ENCODE data around the gene OR51B4.
"Not testable (repeated sequence)": the region's sequence is repeated elsewhere in the genome, so short reads cannot be mapped to it uniquely, and the experiment has no call there.

The OR51B4 gene

DNA sequence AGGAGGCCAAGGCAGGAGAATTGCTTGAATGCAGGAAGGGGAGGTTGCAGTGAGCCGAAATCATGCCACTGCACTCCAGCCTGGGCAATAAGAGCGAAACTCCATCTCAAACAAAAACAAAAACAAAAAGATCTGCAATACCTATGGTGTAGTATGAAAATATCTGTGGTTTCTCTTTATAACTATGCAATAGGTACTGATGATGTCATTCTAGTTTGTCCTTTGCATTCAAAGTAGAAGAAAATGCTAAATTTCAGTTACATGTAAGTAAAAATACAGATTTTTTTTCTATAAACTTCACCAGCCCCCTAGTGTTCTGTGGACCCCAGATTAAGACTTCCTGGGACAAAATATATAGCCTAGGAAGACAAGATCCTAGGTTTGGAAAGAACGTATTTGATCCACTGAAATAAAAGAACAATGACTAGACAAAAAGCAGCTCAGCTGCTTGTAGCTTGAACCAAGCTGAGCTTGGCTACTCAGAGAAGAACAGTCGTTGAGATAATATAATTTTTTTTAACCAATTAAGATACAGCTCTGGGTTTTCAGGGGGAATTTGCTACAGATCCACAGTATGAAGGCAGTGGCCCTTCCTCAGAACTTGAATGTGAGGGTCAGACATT lies 29.2 kb downstream of the OR51B4 start:
- Histone ChIP-seq H3K9me3 (ENCODE audit: control insufficient read depth, low read length) (no peaks in the 10 kb centered on the region), H3K4me1 (ENCODE audit: control insufficient read depth, insufficient read depth, low read length, poor library complexity, severe bottlenecking) (peaks cover 13% of the 10 kb centered on the region), H3K36me3 (ENCODE audit: control insufficient read depth, insufficient read depth, low read length) (no peaks in the 10 kb centered on the region), H3K27ac (ENCODE audit: low read depth, low read length, severe bottlenecking) (no peak overlapping the region), H3K4me3 (ENCODE audit: extremely low read depth, insufficient read depth, low read length, poor library complexity, severe bottlenecking) (no peak overlapping the region)
- WGBS, 2 experiments (ENCODE audit: insufficient coverage in 2 of 2): 67 to 88% methylated on average over 1 of the region's 4 CpGs

DNA sequence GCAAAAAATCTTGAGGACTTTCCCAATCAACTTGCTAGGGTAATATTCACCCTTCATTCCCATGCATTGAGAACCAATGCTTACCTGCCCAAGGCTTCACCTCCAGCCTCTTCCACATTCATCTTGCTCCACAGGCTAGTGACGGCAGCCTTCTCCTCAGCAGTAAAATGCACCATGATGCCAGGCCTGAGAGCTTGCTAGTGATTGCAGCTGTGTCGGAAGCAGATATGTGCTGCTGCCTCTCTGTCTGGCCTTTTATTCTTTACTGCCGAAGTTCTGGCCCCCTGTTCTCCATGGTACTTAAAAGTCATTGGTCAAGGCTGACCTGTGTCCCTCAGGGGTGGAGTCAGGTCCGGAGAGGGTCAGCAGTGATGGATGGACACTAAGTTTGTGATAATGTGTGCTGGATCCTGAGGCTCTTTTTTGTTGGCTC lies 32.0 kb downstream of the OR51B4 start, which contains the start of gene HBE1:
TSS of gene HBE1 (minus strand) at position 231 of the 433 bp plus-strand sequence. CDS start at position 176, 55 bp downstream.
- Histone ChIP-seq H3K4me3 (ENCODE audit: extremely low read depth, insufficient read depth, low read length, poor library complexity, severe bottlenecking) (no peak within 1 kb of the TSS), H3K36me3 (ENCODE audit: control insufficient read depth, insufficient read depth, low read length) (no peaks in the 10 kb centered on the region), H3K4me1 (ENCODE audit: control insufficient read depth, insufficient read depth, low read length, poor library complexity, severe bottlenecking) (peaks cover 5% of the 10 kb centered on the region), H3K27ac (ENCODE audit: low read depth, low read length, severe bottlenecking) (no peak within 1 kb of the TSS), H3K9me3 (ENCODE audit: control insufficient read depth, low read length) (no peaks in the 10 kb centered on the region)
- WGBS, 2 experiments (ENCODE audit: insufficient coverage in 2 of 2): 81 to 84% methylated on average over 3 of the region's 4 CpGs

DNA sequence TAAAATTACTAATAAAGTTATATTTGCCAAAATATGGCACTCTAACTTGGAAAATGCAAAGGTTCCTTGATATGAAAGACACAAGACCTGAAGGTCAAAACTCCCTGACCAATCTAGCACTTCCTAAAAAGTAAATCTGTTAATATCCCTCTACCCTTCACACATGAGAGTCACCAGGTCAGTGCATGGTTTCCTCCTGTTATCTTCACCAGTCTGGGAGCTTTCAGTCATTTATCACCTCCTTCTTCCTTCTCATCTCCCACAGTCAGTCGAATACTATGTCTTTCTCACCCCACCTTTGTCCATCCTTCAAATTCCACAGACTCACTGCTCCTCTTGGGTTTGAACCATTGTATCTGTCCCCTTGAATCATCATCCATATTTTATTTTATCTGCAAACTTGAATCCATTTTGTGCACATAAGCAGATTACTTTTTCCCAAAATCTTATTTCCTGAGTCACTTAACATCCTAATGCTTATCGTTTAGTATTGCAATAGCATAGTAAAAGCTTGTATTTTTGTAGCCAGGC lies 34.6 kb downstream of the OR51B4 start:
- no peak overlapping the region for H3K27ac ChIP-seq (ENCODE audit: low read depth, low read length, severe bottlenecking)
- H3K36me3 ChIP-seq (ENCODE audit: control insufficient read depth, insufficient read depth, low read length): no peaks in the 10 kb centered on the region
- no peak overlapping the region for H3K4me3 ChIP-seq (ENCODE audit: extremely low read depth, insufficient read depth, low read length, poor library complexity, severe bottlenecking)
- no peaks in the 10 kb centered on the region for H3K4me1 ChIP-seq (ENCODE audit: control insufficient read depth, insufficient read depth, low read length, poor library complexity, severe bottlenecking)
- 85 to 92% methylated on average over 1 to 2 of the region's 2 CpGs for WGBS, 2 experiments (ENCODE audit: insufficient coverage in 2 of 2)
- H3K9me3 ChIP-seq (ENCODE audit: control insufficient read depth, low read length): no peaks in the 10 kb centered on the region

DNA sequence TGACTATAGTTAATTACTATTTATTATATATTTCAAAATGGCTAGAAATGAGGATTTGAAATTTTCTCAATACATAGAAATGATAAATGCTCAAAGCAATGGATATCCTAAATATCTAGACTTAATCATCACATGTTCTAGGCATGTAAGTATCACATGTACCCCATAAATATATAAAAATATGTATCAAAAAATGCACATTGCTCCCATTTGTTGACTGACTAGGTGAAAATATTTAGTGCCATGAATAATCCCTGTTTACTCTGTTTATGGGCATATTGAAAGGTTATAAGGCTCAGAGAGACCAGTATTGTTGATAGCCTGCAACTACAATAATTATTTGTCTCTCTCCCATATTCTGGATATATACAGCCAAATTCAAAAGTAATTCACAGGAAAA lies 35.1 kb downstream of the OR51B4 start:
- no peaks in the 10 kb centered on the region for H3K36me3 ChIP-seq (ENCODE audit: control insufficient read depth, insufficient read depth, low read length)
- no peaks in the 10 kb centered on the region for H3K9me3 ChIP-seq (ENCODE audit: control insufficient read depth, low read length)
- no peak overlapping the region for H3K27ac ChIP-seq (ENCODE audit: low read depth, low read length, severe bottlenecking)
- H3K4me3 ChIP-seq (ENCODE audit: extremely low read depth, insufficient read depth, low read length, poor library complexity, severe bottlenecking): no peak overlapping the region
- H3K4me1 ChIP-seq (ENCODE audit: control insufficient read depth, insufficient read depth, low read length, poor library complexity, severe bottlenecking): no peaks in the 10 kb centered on the region

DNA sequence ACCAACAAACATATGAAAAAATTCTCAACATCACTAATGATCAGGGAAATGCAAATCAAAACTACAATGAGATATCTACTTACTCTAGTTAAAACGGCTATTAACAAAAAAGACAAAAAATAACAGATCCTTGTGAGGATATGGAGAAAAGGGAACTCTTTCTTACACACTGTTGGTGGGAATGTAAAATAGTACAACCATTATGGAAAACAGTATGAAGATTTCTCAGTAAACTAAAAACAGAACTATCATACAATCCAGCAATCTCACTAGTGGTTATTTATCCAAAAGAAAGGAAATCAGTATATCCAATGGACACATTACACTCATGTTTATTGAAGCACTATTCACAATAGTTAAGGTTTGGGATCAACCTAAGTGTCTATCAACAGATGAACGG lies 35.9 kb downstream of the OR51B4 start:
- WGBS, 2 experiments (ENCODE audit: insufficient coverage in 2 of 2): no CpG with 5 or more reads among the region's 2 CpGs
- Histone ChIP-seq H3K36me3 (ENCODE audit: control insufficient read depth, insufficient read depth, low read length) (no peaks in the 10 kb centered on the region), H3K4me3 (ENCODE audit: extremely low read depth, insufficient read depth, low read length, poor library complexity, severe bottlenecking) (no peak overlapping the region), H3K4me1 (ENCODE audit: control insufficient read depth, insufficient read depth, low read length, poor library complexity, severe bottlenecking) (no peaks in the 10 kb centered on the region), H3K9me3 (ENCODE audit: control insufficient read depth, low read length) (no peaks in the 10 kb centered on the region), H3K27ac (ENCODE audit: low read depth, low read length, severe bottlenecking) (no peak overlapping the region)

DNA sequence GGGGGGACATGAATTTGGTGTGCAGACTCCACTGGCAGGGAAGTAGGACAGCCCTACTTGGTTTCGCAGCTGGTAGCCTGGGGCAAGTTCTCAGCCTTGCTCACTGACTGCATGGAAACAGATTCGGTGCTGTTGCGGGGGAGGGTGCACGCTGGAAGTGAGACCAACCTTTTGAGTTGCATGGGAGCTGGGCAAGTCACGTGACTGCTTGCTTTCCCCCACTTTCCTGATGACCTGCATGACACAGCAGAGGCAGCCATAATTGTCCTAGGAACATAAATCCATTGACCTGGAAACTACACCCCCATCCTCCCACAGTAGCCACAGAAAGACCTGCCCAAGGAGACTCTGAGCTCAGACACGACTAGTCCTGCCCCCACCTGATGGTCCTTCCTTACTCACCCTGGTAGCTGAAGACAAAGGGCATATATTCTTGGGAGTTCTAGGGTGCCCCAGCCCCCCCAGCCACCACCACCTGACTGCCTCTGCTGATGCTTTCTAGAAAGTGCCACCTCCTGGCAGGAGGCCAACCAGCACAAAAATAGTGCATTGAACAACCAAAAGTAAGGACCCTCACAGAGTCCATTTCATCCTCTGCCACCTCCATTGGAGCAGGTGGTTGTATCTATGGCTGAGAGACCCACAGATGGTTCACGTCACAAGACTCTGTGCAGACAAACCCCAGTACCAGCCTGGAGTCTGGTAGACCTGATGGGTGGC lies 43.0 kb downstream of the OR51B4 start:
- H3K4me3 ChIP-seq (ENCODE audit: extremely low read depth, insufficient read depth, low read length, poor library complexity, severe bottlenecking): no peak overlapping the region
- H3K27ac ChIP-seq (ENCODE audit: low read depth, low read length, severe bottlenecking): no peak overlapping the region
- 66 to 68% methylated on average over 4 to 7 of the region's 7 CpGs for WGBS, 2 experiments (ENCODE audit: insufficient coverage in 2 of 2)
- H3K36me3 ChIP-seq (ENCODE audit: control insufficient read depth, insufficient read depth, low read length): no peaks in the 10 kb centered on the region
- H3K4me1 ChIP-seq (ENCODE audit: control insufficient read depth, insufficient read depth, low read length, poor library complexity, severe bottlenecking): no peaks in the 10 kb centered on the region
- H3K9me3 ChIP-seq (ENCODE audit: control insufficient read depth, low read length): no peaks in the 10 kb centered on the region

DNA sequence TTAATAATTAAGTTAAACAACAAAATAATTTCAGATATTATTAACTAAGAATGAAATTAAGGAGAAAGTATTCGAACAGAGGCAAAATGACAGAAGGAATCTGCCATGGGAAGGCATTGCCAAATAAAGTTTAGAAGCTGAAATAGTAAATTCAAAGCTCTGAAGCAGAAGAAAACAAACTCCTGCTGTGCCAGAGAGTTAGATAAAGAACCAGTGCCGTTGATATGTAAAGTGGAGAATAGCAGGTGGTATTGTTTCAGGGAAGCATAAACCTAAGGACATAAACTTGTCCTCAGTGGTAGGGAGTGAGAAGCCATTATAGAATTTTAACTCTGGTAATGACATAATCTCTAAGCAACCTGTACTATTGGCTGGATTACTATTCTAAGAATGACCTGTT lies 44.5 kb downstream of the OR51B4 start:
- H3K36me3 ChIP-seq (ENCODE audit: control insufficient read depth, insufficient read depth, low read length): no peaks in the 10 kb centered on the region
- no peak overlapping the region for H3K4me3 ChIP-seq (ENCODE audit: extremely low read depth, insufficient read depth, low read length, poor library complexity, severe bottlenecking)
- H3K9me3 ChIP-seq (ENCODE audit: control insufficient read depth, low read length): no peaks in the 10 kb centered on the region
- 6 to 33% methylated on average over 1 to 2 of the region's 2 CpGs for WGBS, 2 experiments (ENCODE audit: insufficient coverage in 2 of 2)
- no peak overlapping the region for H3K27ac ChIP-seq (ENCODE audit: low read depth, low read length, severe bottlenecking)
- H3K4me1 ChIP-seq (ENCODE audit: control insufficient read depth, insufficient read depth, low read length, poor library complexity, severe bottlenecking): no peaks in the 10 kb centered on the region

DNA sequence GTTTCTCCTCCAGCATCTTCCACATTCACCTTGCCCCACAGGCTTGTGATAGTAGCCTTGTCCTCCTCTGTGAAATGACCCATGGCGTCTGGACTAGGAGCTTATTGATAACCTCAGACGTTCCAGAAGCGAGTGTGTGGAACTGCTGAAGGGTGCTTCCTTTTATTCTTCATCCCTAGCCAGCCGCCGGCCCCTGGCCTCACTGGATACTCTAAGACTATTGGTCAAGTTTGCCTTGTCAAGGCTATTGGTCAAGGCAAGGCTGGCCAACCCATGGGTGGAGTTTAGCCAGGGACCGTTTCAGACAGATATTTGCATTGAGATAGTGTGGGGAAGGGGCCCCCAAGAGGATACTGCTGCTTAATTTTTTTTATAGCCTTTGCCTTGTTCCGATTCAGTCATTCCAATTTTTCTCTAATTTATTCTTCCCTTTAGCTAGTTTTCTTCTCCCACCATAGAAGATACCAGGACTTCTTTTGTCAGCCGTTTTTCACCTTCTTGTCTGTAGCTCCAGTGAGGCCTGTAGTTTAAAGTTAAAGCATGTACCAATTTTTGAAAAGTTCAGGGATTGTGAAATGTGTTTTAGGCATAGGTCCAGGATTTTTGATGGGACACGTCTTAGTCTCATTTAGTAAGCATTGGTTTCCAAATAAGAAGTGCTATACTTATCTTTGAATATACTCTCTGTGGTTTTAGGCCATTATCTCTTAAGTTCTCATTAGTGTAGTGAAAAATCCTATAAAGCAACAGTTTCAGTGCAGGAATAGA lies 46.9 kb downstream of the OR51B4 start, which contains the start of gene HBG2:
TSS of gene HBG2 (minus strand) at position 136 of the 768 bp plus-strand sequence. CDS start at position 83, 53 bp downstream.
- H3K36me3 ChIP-seq (ENCODE audit: control insufficient read depth, insufficient read depth, low read length); H3K27ac ChIP-seq (ENCODE audit: low read depth, low read length, severe bottlenecking); H3K4me3 ChIP-seq (ENCODE audit: extremely low read depth, insufficient read depth, low read length, poor library complexity, severe bottlenecking); H3K4me1 ChIP-seq (ENCODE audit: control insufficient read depth, insufficient read depth, low read length, poor library complexity, severe bottlenecking); H3K9me3 ChIP-seq (ENCODE audit: control insufficient read depth, low read length): not testable (repeated sequence)
- 100% methylated on average over 2 of the region's 9 CpGs; no CpG with 5 or more reads in 1 of the 2 experiments for WGBS, 2 experiments (ENCODE audit: insufficient coverage in 2 of 2)

DNA sequence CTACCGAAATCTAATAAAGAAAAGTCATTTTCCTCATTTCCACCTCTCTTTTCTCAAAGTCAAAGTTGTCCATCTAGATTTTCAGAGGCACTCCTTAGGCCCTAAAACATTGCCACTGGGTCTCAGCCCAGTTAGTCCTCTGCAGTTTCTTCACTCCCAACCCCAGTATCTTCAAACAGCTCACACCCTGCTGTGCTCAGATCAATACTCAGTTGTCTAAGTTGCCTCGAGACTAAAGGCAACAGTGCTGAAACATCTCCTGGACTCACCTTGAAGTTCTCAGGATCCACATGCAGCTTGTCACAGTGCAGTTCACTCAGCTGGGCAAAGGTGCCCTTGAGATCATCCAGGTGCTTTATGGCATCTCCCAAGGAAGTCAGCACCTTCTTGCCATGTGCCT lies 47.7 kb downstream of the OR51B4 start:
- not testable (repeated sequence) for H3K27ac ChIP-seq (ENCODE audit: low read depth, low read length, severe bottlenecking); H3K9me3 ChIP-seq (ENCODE audit: control insufficient read depth, low read length); H3K4me1 ChIP-seq (ENCODE audit: control insufficient read depth, insufficient read depth, low read length, poor library complexity, severe bottlenecking); H3K36me3 ChIP-seq (ENCODE audit: control insufficient read depth, insufficient read depth, low read length); H3K4me3 ChIP-seq (ENCODE audit: extremely low read depth, insufficient read depth, low read length, poor library complexity, severe bottlenecking)
- WGBS, 2 experiments (ENCODE audit: insufficient coverage in 2 of 2): 91% methylated on average over 1 of the region's 2 CpGs; no CpG with 5 or more reads in 1 of the 2 experiments

DNA sequence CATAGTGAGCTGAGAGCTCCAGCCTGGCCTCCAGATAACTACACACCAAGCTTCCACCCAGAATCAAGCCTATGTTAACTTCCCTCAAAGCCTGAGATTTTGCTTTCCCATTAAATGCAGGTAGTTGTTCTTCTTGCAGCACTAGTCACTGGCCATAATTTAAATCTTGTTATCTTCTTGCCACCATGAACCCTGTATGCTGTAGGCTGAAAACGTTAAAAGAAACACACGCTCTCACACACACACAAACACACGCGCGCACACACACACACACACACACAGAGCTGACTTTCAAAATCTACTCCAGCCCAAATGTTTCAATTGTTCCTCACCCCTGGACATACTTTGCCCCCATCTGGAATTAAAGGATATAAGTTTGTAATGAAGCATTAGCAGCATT lies 48.3 kb downstream of the OR51B4 start:
- WGBS, 2 experiments (ENCODE audit: insufficient coverage in 2 of 2): no CpG with 5 or more reads among the region's 5 CpGs
- H3K36me3 ChIP-seq (ENCODE audit: control insufficient read depth, insufficient read depth, low read length); H3K27ac ChIP-seq (ENCODE audit: low read depth, low read length, severe bottlenecking); H3K4me1 ChIP-seq (ENCODE audit: control insufficient read depth, insufficient read depth, low read length, poor library complexity, severe bottlenecking); H3K9me3 ChIP-seq (ENCODE audit: control insufficient read depth, low read length); H3K4me3 ChIP-seq (ENCODE audit: extremely low read depth, insufficient read depth, low read length, poor library complexity, severe bottlenecking): not testable (repeated sequence)
